Fibroblast of pulmonary artery (primary cell): ENCODE data around the gene BRICD5.

ENCODE experiments used
- DNase-seq: peaks from one replicate; pipeline ENCODE4 v3.0.0-alpha.2; 2010; ENCODE audit warnings: low read depth
- H3K4me3 ChIP-seq: replicated peaks from 2 replicates; pipeline ENCODE4 v1.5.1; 2011; ENCODE audit warnings: low read depth, mild to moderate bottlenecking, control low read depth, low read length, moderate library complexity
- TF ChIP-seq, protein P1 (sequence below): IDR thresholded peaks from 2 replicates; pipeline ENCODE4 v1.5.1; 2011; ENCODE audit warnings: mild to moderate bottlenecking, control low read depth, low read length, inconsistent platforms; ENCODE audit errors: missing control alignments

The BRICD5 gene

DNA sequence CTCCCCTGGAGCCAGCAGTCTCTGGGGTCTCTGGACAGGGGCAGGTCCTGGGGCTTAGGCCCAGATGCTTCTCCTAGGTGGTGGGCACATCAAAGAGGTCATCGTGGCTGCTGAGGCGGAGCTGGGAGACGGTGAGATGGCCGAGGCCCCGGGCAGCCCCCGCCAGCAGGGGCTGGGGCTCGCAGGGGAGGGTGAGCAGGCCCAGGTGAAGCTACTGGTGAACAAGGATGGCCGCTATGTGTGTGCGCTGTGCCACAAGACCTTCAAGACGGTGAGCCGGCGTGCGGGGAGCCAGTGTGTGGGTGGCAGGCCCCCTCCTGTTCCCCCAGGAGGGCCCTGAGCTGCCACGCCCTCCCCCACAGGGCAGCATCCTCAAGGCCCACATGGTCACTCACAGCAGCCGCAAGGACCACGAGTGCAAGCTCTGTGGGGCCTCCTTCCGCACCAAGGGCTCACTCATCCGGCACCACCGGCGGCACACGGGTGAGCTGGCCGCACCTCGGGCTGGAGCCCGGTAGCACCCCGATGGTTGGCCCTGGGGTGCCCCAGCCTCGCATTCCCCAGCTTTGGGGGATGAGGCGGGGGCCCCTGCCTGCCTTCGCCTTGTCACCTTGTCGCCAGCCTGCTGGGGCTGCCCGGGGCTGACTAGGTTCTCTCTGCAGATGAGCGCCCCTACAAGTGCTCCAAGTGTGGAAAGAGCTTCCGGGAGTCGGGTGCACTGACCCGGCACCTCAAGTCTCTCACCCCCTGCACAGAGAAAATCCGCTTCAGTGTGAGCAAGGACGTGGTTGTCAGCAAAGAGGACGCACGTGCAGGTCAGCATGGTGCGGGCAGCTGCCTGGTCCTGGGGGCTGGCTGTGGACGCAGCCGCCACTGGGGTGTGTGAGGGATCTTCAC lies 21.7 kb upstream of the BRICD5 start:
- no peak for DNase-seq
- TF ChIP-seq, protein P1, sequence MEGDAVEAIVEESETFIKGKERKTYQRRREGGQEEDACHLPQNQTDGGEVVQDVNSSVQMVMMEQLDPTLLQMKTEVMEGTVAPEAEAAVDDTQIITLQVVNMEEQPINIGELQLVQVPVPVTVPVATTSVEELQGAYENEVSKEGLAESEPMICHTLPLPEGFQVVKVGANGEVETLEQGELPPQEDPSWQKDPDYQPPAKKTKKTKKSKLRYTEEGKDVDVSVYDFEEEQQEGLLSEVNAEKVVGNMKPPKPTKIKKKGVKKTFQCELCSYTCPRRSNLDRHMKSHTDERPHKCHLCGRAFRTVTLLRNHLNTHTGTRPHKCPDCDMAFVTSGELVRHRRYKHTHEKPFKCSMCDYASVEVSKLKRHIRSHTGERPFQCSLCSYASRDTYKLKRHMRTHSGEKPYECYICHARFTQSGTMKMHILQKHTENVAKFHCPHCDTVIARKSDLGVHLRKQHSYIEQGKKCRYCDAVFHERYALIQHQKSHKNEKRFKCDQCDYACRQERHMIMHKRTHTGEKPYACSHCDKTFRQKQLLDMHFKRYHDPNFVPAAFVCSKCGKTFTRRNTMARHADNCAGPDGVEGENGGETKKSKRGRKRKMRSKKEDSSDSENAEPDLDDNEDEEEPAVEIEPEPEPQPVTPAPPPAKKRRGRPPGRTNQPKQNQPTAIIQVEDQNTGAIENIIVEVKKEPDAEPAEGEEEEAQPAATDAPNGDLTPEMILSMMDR = no peak
- H3K4me3 ChIP-seq = no peak overlapping the region

GRCh38 chr16:2231016-2231931 lies 20.6 kb upstream of the BRICD5 start:
- TF ChIP-seq, protein P1 = no peak
- H3K4me3 ChIP-seq = no peak overlapping the region
- no peak for DNase-seq

DNA sequence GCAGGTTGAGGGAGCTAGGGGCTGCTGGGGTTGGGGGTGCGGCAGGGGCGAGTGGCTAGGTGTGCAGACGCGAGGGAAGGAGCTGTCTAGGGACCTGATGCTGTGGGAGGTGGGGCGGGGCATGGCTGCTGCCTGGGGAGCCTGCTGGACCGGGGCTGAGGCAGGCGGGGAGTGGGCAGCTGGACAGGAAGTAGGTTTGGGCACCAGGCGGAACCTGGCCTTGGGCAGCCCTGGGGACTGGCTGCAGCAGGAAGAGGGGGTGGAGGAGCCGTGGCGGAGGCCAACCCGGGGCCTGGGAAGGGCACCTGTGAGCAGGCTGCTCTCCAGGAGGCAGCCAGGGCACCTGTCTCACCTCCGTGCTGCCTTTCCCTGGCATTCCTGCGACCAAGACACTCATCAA lies 19.7 kb upstream of the BRICD5 start:
- no peak overlapping the region for H3K4me3 ChIP-seq
- DNase-seq = no peak
- TF ChIP-seq, protein P1 = no peak

DNA sequence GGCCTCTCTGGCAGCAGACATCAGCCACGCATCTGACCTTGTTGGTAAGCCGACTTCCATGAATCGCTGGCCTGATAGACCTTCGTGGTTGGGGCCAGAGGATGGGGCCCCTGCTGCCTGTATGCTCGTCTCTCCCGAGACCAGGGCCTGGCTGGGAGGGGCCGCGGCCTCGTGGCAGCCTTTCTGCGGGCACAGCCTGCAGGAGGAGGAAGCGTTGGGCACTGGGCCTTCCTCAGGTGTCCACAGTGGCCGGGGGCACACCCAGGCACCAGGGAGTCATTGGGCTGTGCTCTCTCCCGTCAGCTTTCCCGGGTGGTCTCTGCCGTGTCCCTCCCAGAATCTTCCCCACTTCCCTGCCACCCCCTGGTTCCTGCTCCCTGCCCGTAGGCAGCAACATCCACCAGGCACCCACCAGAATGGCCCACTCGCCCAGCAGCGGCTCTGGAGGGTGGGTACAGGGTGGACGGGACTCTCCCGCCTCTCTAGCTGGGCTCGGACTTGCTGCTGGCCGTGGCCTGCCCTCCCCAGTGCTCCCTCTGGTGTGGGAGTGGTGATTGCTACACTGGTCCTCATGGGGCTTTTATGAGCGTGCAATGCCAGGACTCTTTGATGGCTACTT lies 19.1 kb upstream of the BRICD5 start:
- no peak for DNase-seq
- H3K4me3 ChIP-seq = no peak overlapping the region
- TF ChIP-seq, protein P1 = no peak

DNA sequence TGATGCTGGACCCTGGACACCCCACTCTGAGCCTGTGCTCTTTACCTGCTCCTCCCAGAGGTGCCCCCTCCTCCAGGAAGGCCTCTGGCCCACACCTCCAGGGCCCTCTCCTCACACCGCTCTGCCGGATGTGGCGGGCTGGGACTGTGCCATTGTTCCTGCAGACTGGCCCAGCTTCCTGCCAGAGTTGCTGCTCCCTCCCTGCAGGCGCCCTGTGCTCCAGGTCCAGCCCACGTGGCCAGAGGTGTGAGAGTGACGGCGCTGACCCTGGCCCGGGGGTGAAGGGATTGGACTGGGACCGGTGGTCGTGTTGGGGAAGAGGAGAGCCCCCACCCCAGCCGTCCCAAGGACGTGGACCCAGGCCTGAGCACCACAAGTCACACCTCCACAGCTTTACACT lies 18.4 kb upstream of the BRICD5 start:
- H3K4me3 ChIP-seq = no peak overlapping the region
- TF ChIP-seq, protein P1 = no peak
- no peak for DNase-seq

DNA sequence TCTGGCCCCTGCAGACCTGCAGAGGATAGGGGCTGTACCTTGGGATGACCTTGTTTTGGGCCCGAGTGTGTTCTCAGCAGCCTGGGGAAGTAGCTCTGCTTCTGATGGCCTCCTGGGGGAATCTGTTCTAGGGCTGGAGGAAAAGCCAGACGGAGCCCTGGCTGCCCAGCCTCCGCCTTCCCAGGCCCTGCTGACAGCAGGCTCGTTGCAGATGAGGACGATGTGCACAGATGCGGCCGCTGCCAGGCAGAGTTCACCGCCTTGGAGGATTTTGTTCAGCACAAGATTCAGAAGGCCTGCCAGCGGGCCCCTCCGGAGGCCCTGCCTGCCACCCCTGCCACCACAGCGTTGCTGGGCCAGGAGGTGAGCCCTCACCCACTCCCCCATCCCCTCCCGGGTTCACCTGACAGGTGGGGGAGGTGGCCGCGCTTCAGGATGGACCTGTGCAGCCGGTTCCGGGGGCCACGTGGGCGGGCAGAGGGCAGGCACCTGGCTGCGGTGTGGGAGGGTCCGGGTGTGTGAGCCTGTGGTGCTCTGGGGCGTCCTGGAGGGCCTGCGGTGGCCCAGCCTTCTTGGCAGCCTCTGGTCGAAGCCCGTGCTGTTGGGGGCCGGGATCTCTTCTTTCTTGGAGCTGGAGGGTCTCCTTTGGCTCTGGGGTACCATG lies 17.6 kb upstream of the BRICD5 start:
- DNase-seq = no peak
- no peak overlapping the region for H3K4me3 ChIP-seq
- TF ChIP-seq, protein P1 = no peak
